Measurements from ENCODE around the gene LPP.

DNA sequence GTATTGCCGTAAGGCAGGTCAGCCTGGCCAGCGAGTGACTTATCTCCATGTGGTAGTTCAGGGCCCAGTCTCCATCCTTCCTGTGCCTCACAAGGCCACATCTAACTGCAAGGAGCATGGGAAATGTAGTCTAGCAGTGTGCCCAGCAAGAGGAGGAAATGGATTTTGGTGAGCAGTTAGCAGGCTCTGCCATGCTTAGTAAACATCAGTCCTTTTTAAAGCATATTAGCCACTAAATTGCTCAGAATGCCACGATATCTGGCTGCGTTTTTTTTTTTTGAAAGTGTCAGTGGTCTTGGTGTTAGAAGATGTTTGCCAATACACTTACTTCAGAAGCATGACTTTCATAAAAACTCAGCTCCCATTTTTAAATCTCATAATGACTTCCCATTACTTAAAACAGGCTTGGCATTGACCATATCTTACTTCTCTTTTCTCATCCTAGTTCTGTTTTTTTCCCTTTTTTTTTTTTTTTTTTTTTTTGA is 547.6 kb downstream of the LPP start:
- TF ChIP-seq POLR2AphosphoS5 (IDR thresholded peaks at IDR 0.05; ENCODE audit: borderline replicate concordance, low read depth, low read length), result no peak
- TF ChIP-seq EZH2 (IDR thresholded peaks at IDR 0.05), result no peak

Measured in SK-N-MC (cell line).